Panc1 (cell line): ENCODE results near the gene BCS1L. TPM values are rescaled to one million over a fixed set of nuclear protein-coding genes. Genes with fewer than 3 reads are reported as not detected.

ENCODE experiments used
- ATAC-seq: fragments of 200-7000 bp; cut with Tn5 transposase; 2 replicates; pipeline ENCODE4 v1.9.1; 2020; ENCODE audit warnings: mild to moderate bottlenecking, moderate library complexity
- BruUV-seq: library from RNA; stranded (reverse); fragments of 400-500 nt; replicated peaks from 2 replicates; lab custom pipeline; 2021; lab: Mats Ljungman, UMichigan
- CTCF ChIA-PET: fragments of 300-600 bp; sonication (Branson Sonifier 250); formaldehyde crosslinking; loops from one replicate; lab custom pipeline; 2022; ENCODE audit warnings: antibody characterized with exemption; lab: Charles Lee
- POLR2A ChIA-PET: fragments of 300-600 bp; sonication (Branson Sonifier 250); formaldehyde crosslinking; loops from one replicate; lab custom pipeline; 2022; ENCODE audit warnings: antibody characterized with exemption; lab: Charles Lee
- DNase-seq: peaks from one replicate; pipeline ENCODE4 v3.0.0-alpha.2; 2010; ENCODE audit warnings: low read depth, low spot score
- H3K27ac ChIP-seq: 2 replicates; pipeline ENCODE4 v1.5.1; 2011; ENCODE audit warnings: mild to moderate bottlenecking, low read length, inconsistent platforms
- H3K27me3 ChIP-seq: fragments of 200-500 bp; sonication (Bioruptor generic); 2 replicates; pipeline ENCODE4 v1.6.0; 2014; ENCODE audit warnings: low read length, inconsistent platforms; ENCODE audit not compliant: control insufficient read depth, insufficient read depth
- H3K36me3 ChIP-seq: fragments of 200-500 bp; sonication (Bioruptor generic); 2 replicates; pipeline ENCODE4 v1.5.1; 2014; ENCODE audit warnings: inconsistent platforms, mild to moderate bottlenecking, low read length, moderate library complexity; ENCODE audit not compliant: control insufficient read depth, insufficient read depth
- H3K4me1 ChIP-seq: 2 replicates; pipeline ENCODE4 v1.5.1; 2011; ENCODE audit warnings: inconsistent platforms, mild to moderate bottlenecking, low read length, moderate library complexity; ENCODE audit not compliant: control insufficient read depth, insufficient read depth
- H3K4me3 ChIP-seq, 2 experiments: 2 replicates each; pipeline ENCODE4 v1.5.1; 2011 to 2012; ENCODE audit warnings: low read depth in 2 of 2, low read length in 2 of 2, mild to moderate bottlenecking in 2 of 2, inconsistent platforms in 1 of 2, moderate library complexity in 1 of 2
- H3K9me3 ChIP-seq: fragments of 200-500 bp; sonication (Bioruptor generic); 2 replicates; pipeline ENCODE4 v1.5.1; 2014; ENCODE audit warnings: low read depth, mild to moderate bottlenecking, inconsistent platforms, low read length, moderate library complexity; ENCODE audit not compliant: control insufficient read depth, insufficient read depth
- CTCF ChIP-seq: fragments of 450-650 bp; IDR thresholded peaks from 2 replicates; pipeline ENCODE4 v1.5.1; 2017; ENCODE audit warnings: mild to moderate bottlenecking
- POLR2AphosphoS5 ChIP-seq: IDR thresholded peaks from 2 replicates; pipeline ENCODE4 v1.6.1; 2012; ENCODE audit warnings: mild to moderate bottlenecking, low read depth, low read length, moderate library complexity
- REST ChIP-seq, 2 experiments: IDR thresholded peaks; 2 replicates each; pipeline ENCODE4 v1.6.1; 2011 to 2012; ENCODE audit warnings: low read depth in 2 of 2, control low read depth in 1 of 2, low read length in 1 of 2, mild to moderate bottlenecking in 1 of 2, moderate library complexity in 1 of 2; ENCODE audit not compliant: insufficient read depth in 1 of 2
- SIN3A ChIP-seq: IDR thresholded peaks from 2 replicates; pipeline ENCODE4 v1.6.1; 2012; ENCODE audit warnings: low read depth, mild to moderate bottlenecking, low read length, moderate library complexity, borderline replicate concordance; ENCODE audit not compliant: insufficient read depth
- TCF7L2 ChIP-seq: IDR thresholded peaks from 2 replicates; pipeline ENCODE4 v1.6.1; 2011; ENCODE audit warnings: mild to moderate bottlenecking, low read depth, low read length, inconsistent platforms
- in situ Hi-C: cut with HindIII; loops from 2 replicates; pipeline ENCODE4 v1.10.0; 2016; ENCODE audit warnings: low sequenced_read_pairs, low pct_unique_long_range_greater_than_20kb
- intact Hi-C: fragments of 100-400 bp; cut with micrococcal nuclease; formaldehyde crosslinking; loops from one replicate; pipeline ENCODE4 v1.10.0; 2022; ENCODE audit not compliant: unreplicated experiment
- total RNA-seq: library from RNA; stranded (reverse); gene quantifications from one replicate; pipeline ENCODE4 v1.2.1, GENCODE V29; 2021; ENCODE audit not compliant: unreplicated experiment

BCS1L gene
- total RNA-seq, 1 experiment from 2014 or later = 42.0 TPM

GRCh38 chr2:218626369-218626768 is 33.1 kb upstream of the BCS1L start:
- Histone ChIP-seq H3K27me3 (no peaks in the 10 kb centered on the region), H3K36me3 (no peaks in the 10 kb centered on the region), H3K9me3 (no peaks in the 10 kb centered on the region), H3K4me1 (no peaks in the 10 kb centered on the region), H3K27ac (no peak overlapping the region), H3K4me3 (no peak overlapping the region)
- ChIA-PET POLR2A (no interaction called here), CTCF (interaction anchor here (0.6 kb wide), 1 partner anchor 183 kb away, joined by 5 read pairs; no protein-coding TSS in a partner anchor)
- ATAC-seq = no peak
- intact Hi-C loops (no loop called here), in situ Hi-C loops (no loop called here)
- no TSS peak for BruUV-seq
- DNase-seq = no peak
- TF ChIP-seq CTCF (no peak), POLR2AphosphoS5 (no peak), TCF7L2 (no peak), SIN3A (no peak), REST (IDR thresholded peaks at IDR 0.05; ENCODE audit: insufficient read depth in 1 of 2, low read depth in 2 of 2, low read length in 1 of 2) (no peak)

GRCh38 chr2:218627939-218628338 is 31.5 kb upstream of the BCS1L start:
- BruUV-seq = no TSS peak
- intact Hi-C loops (no loop called here), in situ Hi-C loops (no loop called here)
- Histone ChIP-seq H3K4me3 (no peak overlapping the region), H3K9me3 (no peaks in the 10 kb centered on the region), H3K27ac (no peak overlapping the region), H3K27me3 (no peaks in the 10 kb centered on the region), H3K36me3 (no peaks in the 10 kb centered on the region), H3K4me1 (no peaks in the 10 kb centered on the region; the same call in 1 of the 2 replicates)
- ATAC-seq = no peak
- CTCF ChIA-PET = interaction anchor here (0.6 kb wide), 1 partner anchor 651 kb away, joined by 3 read pairs; no protein-coding TSS in a partner anchor
- TF ChIP-seq TCF7L2 (no peak), REST (IDR thresholded peaks at IDR 0.05; ENCODE audit: insufficient read depth in 1 of 2, low read depth in 2 of 2, low read length in 1 of 2) (no peak), POLR2AphosphoS5 (no peak), SIN3A (no peak), CTCF (no peak)
- no peak for DNase-seq
- POLR2A ChIA-PET = no interaction called here
